OCI-M1 (cell line): ENCODE measurements around the gene SETD2.
"Not testable (repeated sequence)": the region's sequence is repeated elsewhere in the genome, so short reads cannot be mapped to it uniquely, and the experiment has no call there.

Experiments
- DNase-seq: peaks from one replicate; lab custom pipeline; 2025; lab: John Stamatoyannopoulos, UW

SETD2 gene

DNA sequence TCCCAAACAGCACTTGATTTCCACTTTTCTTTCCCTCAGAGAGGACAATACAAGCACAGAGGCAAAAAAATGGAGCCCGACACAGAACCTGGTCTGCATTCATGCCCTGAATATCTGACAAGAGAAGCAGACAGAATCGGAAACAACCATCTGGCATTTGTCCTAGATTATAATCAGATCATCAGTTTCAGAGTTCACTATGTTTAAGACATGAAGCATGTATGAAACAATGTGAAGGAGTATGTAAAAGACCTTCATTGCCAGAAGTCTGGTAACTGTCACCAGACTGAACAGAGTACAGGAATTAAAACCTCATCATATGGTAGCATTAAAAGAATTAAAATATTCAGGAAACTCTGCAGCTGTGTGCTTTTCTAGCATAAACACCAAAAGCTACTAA is 65.0 kb downstream of the SETD2 start:
- no peak for DNase-seq

DNA sequence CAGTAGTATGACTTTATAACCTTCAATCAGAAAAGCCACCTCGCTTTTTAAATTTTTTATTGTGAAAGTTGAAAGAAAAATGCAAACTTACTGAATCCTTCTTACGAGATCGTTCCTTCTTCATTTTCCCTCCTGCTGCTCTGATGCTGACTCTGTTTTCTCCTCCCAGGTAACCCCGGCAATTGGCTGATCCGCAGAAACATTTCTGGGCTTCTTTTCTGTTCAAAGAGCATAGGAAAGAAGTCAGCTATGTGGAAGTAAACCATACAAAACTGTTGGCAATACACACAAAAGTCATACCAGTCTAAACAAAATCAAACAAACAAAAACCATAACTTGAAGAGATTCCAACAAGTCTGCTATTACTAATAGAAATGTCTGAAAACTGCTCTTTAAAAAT is 66.0 kb downstream of the SETD2 start:
- DNase-seq = no peak

- DNase-seq = no peak
Measured at GRCh38 chr3:47096959-47097358, 67.0 kb downstream of the SETD2 start.

GRCh38 chr3:47092090-47092489 is 71.8 kb downstream of the SETD2 start:
- no peak for DNase-seq

DNA sequence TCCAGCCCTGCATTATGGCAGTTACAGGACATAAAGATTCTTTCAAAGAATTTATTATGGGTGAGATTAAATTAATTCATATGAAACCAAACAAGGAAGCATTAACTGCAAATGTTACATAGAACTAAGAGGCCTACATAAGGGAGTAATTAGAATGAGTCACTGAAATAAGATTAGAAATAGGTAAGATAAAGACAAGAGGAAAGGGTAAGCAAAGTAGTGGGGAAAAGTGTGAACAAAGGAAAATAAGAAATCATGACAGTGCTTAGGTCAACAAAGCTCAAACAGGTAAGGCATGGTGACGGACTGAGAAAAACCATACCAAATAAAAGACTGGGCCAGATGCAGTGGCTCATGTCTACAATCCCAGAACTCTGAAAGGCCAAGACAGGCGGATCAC is 74.3 kb downstream of the SETD2 start:
- DNase-seq = no peak

DNA sequence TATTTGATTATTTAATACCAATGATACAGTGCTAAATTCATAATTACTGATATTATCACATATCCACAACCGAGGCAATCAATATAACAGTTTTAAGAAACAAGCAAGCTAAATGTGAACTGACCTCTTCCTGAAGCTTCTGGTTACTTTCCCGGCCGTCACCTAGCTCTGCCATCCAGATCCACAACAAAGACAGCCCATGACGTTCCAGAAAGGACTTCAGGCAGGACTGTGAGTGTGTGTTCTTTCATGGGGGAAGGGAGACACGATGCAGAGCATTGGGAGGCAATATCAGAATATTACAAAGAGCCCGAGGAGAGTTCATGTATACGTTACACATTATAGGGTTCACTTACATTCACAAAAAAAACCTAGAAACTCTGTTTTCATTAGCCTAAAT is 77.8 kb downstream of the SETD2 start:
- DNase-seq = no peak

DNA sequence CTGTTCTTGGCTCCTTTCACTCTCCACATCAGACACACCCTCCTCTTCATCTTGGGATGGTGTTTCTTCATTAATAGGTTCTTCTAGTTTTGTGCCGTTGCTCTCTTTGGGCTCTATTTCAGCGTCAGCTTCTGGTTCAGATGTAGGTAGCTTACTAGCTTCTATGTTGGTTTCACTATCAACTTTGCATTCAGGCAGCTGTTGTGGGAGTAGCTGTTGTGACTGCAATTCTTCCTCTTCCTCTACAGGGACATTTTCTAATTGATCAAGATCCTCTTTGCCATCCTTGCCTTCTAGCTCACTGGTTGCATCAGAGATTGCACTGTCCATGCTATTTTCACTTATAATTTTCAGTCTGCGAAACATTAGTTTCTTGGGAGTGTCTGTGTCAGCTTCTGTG is 80.1 kb downstream of the SETD2 start:
- DNase-seq = peak; percentile 77

DNA sequence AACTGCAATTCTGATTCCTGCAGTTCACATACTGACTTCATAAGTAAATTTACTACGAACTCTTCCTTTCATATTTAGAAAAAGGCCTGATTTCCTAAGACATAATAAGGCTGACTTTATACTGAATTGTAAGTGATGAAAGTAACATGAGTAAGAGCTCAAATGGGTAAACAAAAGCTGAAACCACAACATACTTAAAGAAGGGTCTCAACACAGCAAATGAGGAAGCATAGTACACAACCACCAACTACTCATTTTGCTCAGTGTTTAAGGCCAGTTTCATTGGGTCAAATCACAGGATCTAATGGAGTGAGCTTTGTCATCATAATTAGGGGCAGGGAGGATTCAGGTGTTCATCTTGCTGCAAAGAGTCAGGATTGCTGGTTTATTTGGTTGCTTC is 81.4 kb downstream of the SETD2 start:
- DNase-seq = peak; percentile 46

DNA sequence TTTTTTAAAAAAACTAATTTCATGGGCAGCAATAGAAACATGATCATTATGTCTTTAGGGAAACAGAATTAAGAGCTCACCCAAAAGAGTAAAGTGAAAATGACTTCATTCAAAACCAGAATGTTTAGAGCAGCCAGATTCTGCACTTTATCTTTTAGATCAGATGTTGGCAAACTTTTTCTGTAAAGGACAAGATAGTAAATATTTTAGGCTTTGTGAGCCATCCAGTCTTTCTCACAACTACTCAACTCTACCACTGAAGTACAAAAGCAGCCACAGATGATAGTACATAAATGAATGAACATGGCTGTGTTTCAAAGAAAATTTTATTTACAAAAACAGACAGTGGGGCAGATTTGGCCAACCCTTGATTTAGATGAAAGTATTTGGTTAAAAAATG is 84.5 kb downstream of the SETD2 start:
- peak; percentile 43 for DNase-seq

- no peak for DNase-seq
Measured at GRCh38 chr3:47073685-47074084, 90.2 kb downstream of the SETD2 start.

DNA sequence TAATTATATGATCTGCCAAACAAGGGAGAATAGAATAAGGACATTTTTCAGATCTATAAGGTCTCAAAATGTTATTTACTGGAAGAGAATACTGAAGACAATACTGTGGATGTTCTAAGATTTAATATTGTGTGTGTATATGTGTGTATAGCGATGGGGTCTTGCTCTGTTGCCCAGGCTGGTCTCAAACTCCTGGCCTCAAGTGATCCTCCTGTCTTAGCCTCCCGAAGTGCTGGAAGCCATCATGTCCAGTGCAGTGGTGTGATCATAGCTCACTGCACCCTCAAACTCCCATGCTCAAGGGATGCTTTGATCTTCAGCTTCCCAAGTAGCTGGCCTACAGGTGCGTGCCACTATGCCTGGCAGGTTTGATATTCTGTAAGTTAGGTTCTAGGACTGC is 93.1 kb downstream of the SETD2 start:
- no peak for DNase-seq

- DNase-seq = not testable (repeated sequence)
Measured at GRCh38 chr3:47066259-47066658, 97.7 kb downstream of the SETD2 start.

DNA sequence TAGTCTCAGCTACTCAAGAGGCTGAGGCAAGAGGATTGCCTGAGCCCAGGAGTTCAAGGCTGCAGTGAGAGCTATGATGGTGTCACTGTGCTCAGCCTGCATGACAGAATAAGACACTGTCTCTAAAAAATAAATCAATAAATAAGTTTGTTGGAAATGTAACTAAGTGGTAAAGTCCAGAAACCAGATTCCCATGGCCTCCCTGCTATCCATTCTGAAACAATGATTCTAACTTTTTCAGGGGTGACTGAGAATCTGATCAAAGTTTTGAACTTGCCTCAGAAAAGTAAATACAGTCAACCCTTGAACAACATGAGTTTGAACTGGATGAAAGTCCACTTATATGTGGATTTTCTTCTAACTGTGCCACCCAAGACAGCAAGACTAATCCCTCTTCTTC is 98.2 kb downstream of the SETD2 start:
- no peak for DNase-seq

- DNase-seq = no peak
Measured at GRCh38 chr3:47065058-47065457, 98.9 kb downstream of the SETD2 start.

- DNase-seq = no peak
Measured at GRCh38 chr3:47057212-47057671, 106.7 kb downstream of the SETD2 start.

DNA sequence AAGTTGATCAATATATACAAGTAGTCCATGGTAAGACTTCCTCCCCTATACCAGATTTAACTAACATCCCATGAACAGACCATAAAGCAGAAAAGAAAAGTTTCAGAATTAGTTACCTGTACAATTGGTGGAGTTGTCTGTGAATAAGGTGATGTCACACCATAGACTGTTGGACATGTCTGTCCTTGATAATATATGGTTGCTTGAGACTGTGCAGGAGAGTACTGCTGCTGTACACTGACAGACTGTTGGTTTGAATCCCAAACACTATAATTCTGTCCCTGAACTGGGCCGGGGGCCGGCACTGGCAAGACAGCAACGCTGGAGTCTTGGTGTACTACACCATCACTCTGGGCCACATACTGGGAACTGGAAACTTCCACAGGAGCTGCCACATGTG is 107.2 kb downstream of the SETD2 start:
- DNase-seq = no peak

GRCh38 chr3:47054412-47054811 is 109.5 kb downstream of the SETD2 start:
- no peak for DNase-seq

- DNase-seq = peak; percentile 30
Measured at GRCh38 chr3:47047673-47048072, 116.2 kb downstream of the SETD2 start.

GRCh38 chr3:47047069-47047468 is 116.8 kb downstream of the SETD2 start:
- DNase-seq = peak; percentile 35

GRCh38 chr3:47042231-47042791 is 121.6 kb downstream of the SETD2 start:
- DNase-seq = peak; percentile 43

- DNase-seq = no peak
Measured at GRCh38 chr3:47041114-47041513, 122.8 kb downstream of the SETD2 start.

DNA sequence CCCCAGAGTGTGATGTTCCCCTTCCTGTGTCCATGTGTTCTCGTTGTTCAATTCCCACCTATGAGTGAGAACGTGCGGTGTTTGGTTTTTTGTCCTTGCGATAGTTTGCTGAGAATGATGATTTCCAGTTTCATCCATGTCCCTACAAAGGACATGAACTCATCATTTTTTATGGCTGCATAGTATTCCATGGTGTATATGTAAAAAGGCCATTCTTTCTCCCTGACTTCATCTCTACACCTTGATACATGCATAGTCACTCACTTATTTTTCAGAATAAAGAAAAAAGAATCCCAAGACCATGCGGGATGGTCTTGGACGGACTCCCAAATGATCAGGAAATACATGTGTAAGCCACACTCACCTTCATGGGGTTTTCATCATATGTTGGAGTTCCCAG is 126.6 kb downstream of the SETD2 start:
- DNase-seq = not testable (repeated sequence)

DNA sequence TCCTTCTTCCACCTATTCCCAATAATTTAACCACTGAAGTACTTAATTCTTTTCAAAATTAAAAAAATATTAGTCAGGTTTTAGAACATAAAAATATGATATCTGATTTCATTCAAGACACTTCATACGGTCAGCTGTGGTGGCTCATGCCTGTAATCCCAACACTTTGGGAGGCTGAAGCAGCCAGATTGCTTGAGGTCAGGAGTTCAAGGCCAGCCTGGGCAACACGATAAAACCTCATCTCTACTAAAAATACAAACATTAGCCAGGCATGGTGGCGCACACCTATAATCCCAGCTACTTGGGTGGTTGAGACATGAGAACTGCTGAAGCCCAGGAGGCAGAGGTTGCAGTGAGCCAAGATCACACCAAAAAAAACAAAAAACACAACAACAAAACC is 127.8 kb downstream of the SETD2 start:
- no peak for DNase-seq

DNA sequence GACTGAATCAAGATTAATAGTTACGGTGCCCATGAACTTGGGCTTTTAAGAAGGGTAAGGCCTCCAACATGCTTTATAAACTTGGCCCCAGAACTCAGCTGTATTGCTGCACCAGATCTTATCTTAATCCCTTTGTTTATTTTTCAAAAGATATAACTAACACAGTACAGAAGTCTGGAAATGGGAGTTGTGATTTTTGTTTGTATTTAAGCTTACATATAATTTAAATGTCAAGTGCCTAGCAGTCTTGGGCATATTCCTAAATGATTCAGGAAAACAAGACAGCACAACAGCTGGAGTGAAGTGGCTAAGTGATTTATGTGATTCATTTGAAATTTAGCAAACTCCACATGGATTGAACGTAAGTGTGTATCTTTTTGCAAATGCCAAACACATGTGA is 128.3 kb downstream of the SETD2 start:
- no peak for DNase-seq
